Suppressor macrophage (primary cell): Measurements from ENCODE around the gene CDC25C.

Experiments used
- DNase-seq, 4 experiments: peaks; one replicate each; pipeline ENCODE4 v3.0.0-alpha.2; 2020 to 2022
- total RNA-seq, 17 experiments: gene quantifications; one replicate each; lab custom pipeline; 2026; ENCODE audit warnings: mixed read lengths in 6 of 17, inconsistent platforms in 3 of 17; lab: John Stamatoyannopoulos, UW

CDC25C gene
- total RNA-seq = 0.79 to 6.9 (median 2.7) reads per million in 17 experiments

DNA sequence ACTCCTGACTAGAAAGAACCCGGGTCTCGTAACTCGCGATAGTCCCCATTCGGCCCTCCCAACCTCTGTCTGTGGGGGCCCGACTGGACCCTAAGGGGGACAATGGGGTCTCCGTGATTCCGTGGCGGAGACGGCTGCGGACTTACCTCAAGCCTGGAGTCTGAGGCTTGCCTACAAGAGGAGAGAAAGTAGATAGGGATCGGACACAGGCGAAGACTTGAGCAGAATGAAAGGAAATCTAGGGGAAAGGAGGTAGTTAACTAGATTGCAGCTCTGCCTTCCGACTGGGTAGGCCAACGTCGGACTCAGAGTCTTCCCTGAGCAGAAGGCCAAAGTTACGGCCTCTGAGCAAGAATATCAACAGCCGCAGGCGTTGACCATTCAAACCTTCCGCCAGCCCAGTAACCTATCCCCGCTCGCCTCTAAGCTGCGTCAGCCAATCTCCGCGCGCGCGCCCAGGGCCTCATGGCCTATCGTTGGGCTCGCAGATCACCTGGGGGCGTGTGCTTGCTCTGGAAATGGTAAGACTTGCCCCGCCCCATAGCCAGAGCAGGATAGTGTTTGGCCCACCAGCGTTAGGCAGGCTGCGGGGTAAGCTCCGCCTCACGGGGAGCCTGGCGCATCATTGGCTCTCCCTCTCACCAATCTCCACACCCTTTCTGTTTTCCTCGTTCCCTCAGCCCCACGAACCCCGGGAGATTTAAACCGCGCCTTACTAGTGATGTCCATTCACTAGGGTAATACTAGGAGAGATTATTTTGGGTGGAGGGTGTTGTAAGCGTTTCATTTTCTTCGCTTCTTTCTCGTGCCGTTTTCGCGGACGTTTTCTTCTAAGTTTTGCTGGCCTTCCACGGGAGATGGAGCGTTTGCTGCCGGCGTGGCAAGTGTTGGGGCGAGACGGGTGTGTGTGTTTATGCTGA, at the start of gene CDC25C:
TSS of gene CDC25C (minus strand) at position 356 of the 920 bp plus-strand sequence. CDS start 624 bp downstream, outside the sequence.
- DNase-seq = peak; percentile 99

DNA sequence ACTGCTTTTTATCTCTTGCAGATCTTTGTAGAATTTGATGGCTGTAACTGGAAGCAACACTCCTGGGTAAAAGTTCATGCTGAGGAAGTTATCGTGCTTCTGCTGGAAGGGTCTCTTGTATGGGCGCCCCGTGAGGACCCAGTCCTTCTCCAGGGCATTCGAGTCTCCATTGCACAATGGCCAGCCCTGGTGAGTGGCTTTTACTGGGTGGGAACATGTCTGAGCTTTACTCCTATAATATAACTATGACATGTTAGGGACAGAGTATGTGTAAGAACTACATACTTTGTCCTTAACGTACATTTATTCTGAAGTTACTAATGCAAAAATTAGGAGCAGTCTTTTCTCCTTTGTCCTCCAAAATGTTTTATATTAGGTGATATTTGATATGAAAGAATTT, 41.0 kb upstream of the CDC25C start:
- DNase-seq = no peak

DNA sequence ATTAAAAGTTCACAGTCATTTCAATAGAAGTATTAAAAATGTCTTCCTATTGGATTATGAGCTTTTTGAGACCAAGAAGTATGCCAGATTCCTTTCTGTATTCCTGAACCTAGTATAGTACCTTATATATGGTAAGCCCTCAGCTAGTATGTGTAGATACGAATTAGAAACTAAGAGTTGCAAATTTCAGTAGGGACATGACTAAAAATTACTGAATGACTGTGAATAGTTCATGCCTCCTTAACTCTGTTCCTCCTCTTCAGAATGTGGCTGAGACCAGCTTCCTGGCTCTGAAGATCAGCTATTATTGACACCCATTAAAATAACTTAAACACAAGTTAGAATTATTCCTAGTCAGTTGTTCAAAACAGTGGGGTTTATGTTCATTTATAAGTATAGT, 40.6 kb upstream of the CDC25C start:
- DNase-seq = no peak

DNA sequence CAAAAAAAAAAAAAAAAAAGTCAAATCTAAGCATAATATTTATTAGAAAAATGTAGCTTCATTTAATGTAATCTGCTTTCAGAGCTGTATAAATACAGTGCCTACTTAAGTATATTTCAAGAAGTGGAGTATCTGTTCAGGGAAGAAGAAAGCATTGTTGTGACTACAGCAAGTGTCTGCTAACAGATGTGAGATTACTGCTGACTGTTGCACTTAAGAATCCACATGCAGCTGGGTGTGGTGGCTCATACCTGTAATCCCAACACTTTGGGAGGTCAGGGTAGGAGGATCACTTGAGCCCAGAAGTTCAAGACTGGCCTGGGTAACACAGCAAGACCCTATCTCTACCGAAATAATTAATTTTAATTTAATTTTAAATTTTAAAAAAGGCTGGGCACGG, 39.9 kb upstream of the CDC25C start:
- DNase-seq = no peak

DNA sequence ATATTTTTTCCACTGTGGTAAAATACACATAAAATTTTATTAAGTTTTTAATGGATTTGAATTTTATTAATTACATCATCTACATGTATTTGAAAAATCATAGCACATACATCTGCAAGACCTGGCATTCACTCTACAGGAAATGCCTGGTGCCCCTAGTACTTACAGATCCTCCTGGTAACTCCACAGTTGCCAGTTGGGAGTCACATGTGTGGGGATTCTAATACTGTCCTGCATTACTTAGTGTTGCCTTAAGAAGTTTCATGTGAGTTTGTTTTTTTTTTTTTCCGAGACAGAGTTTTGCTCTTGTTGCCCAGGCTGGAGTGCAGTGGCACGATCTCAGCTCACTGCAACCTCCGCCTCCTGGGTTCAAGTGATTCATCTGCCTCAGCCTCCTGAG, 38.9 kb upstream of the CDC25C start:
- DNase-seq = peak; percentile 49 to 68 (median 58)

DNA sequence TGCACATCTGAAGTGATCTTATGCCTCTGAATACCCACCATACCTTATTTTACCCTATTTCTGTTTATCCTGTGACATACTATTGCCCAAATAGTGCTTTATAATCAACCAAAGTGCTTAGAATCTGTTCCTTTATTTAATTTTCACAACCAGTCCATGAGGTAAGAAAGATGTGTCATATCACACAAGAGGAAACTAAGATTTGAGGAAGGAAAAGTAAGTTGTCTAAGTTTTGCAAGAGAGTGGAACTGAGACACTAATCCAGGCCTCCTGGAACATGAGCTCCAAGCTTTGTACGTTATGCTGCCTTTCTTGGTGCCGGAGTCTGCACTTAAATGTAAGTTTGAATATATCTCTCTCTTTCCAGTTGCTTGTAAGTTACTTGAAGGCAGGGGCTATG, 38.1 kb upstream of the CDC25C start:
- peak; percentile 64 to 92 (median 80) for DNase-seq

DNA sequence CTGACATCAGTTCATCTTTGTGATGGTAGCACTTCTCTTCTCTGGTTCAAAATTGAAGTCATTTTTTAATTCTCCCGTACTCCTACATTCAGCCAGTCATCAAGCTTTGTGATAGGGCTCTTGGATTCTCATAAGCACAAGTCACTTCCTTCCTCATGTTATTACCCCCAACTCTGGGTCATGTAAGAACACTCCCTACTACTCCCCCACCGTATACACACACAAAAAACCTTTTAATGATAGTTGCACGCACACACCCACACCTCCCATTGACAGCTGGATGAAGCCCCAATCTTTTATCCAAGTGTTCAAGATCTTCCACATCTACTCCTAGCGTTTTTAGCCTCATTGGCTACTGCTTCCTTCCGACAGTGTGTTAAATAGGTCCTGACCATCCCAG, 37.7 kb upstream of the CDC25C start:
- DNase-seq = peak; percentile 54 to 87 (median 70)

DNA sequence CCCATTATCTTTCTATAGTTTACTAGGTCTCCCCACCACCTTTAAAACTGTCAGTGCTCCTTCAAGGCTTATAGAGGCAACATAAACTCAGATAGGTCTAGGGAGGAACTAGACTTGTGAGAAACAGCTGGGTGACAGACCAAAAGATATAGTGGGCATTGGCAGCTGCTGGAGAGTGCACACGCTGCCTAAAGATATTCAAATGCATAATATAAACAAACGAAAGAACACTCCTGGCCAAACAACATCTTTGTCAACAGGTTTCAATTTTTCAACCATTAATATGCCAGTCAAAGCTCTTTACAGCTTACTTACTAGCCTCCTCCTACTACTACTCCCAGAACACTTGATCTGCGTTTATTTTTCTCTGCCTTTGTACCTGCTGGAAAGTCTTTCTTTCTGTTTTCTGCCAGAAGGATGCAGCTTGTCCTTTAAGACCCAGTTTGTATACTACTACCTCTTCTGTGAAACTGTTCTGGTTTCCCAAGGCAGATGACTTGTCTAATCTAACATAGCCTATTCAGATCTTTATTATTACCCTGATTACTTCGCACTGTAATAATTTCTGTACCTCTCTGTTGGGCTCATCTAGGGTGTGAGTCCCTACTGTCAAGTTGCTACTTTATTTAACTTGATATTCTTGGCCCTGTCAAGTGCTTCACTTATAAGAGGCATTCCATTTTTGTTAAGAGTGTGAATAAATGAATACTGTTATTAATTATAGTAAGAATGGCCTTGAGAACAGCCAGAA, 35.2 kb upstream of the CDC25C start:
- no peak for DNase-seq

DNA sequence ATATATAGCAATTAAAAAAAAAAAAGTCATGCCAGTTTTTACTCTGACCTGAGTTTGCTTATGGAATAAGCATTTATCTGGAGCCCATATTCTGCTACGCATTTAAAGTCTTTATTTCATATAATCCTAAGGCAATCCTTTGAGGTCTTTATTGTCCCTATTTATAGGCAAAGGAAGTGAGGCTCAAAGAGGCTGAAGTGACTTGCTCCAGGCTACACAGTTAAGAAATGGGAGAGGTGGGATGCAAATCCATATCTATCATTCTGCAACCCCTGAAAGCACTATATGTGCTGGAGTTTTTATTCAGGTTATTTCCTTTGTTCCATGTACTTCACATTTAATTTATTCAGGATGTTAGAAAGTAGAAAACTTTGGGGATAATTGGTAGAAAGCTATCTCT, 33.0 kb upstream of the CDC25C start:
- DNase-seq = no peak

DNA sequence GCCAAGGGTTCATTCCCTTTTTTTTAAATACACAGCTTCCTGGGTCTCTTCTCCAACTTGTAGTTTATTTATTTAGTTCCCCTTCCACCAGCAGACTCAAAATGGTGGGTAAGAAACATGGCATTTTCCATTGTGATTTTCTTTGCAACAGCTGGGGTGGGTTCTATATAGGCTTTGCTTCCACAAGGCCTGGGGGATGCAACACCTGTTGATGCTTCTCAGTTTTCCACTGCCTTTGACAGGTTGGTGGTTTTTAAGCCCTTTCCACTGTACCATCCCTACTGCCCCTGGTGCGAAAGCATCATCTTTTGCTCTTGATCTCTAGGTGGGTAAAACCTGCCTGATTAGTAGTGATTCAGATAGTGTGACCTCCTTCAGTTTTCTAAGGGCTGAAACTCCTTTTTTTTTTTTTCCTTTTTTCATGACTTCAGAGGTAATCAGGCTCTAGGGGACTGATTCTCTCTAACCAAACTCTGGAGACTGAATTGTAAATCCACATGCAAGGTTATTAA, 29.4 kb upstream of the CDC25C start:
- DNase-seq = no peak

DNA sequence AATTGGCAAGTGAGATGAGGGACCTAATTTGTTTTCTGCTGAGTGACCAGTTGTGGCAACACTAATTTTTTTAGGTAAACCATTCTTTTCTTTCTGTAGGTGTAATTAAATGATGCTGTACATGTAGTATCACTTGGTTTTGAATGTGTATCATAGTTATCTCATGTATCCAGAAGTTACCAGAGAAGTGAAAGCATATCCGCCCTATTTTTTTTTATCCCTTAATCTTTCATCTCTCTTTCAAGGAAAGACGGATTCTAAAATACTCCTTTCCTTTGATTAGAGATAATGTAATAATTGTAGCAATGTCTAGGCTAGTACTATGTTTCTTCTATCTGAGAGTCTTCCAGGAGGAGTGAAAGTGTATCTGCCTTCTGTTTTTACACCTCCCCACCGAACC, 28.0 kb upstream of the CDC25C start:
- DNase-seq = no peak

DNA sequence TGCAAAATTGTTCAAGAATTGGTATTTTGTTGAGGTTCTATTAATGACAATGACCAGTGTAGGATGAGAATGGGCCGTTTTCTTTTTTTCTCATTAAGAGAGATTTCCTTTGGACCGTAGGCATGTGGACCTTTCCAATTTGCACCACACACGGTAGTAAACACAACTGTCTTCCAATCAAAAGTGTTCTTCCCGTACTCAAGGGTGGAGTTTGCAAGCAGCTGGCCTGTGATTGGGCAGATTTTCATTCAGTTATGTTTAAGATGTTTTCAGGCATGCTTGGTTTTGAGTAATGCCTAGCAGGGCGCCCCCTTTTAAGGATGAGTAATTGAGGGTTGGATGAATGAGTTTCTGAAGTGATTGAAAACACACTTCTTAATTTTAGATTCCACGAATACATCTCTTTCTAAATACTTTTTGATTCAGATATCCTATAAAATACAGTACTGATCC, 23.3 kb upstream of the CDC25C start:
- peak; percentile 56 to 77 (median 62) for DNase-seq

DNA sequence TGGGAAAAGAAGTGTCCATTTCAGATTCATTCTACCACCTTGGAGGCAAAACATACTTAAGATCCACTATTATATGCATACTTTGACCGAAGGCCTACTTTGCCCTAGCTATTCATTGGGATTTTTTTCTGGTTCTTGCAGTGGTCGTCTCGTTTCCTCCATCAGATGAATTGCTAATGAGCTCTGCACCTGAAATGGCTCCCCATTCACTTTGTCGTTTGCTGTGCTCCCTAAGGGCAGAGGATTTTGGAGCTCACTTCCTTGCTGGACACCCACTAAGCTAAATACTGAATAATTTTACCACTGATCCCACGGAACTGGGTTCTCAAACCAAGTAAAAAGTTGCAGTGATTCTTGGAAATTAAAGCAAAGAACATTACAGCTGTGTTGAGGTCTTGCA, 22.8 kb upstream of the CDC25C start:
- peak in 1 of 4 experiments; percentile 17 for DNase-seq

DNA sequence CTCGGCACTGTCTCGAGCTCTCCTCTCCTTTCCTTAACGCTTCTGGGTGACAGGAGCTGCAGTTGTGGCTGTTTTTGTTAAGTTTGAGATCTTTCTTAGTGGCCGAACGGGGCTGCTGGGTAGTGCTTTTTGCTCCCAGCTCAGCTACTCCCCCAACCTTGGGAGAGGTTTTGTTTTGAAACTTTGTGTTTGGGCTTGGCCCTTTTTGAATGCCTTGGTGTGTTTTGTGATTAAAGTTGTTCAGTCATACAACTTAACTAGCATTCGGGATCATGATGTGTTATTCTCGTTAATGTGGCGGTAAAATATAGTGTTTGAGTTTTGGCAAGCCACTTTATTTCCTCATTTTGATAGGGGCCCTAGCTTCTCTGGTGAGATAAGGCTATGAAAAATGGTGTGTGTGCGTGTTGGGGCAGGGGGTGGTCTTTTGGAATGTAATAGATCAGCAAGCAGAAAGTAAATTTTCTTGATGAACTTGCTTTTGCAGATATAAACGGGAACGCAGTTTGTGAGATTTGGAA, 22.0 kb upstream of the CDC25C start:
- peak in 2 of 4 experiments; percentile 36 to 48 for DNase-seq

DNA sequence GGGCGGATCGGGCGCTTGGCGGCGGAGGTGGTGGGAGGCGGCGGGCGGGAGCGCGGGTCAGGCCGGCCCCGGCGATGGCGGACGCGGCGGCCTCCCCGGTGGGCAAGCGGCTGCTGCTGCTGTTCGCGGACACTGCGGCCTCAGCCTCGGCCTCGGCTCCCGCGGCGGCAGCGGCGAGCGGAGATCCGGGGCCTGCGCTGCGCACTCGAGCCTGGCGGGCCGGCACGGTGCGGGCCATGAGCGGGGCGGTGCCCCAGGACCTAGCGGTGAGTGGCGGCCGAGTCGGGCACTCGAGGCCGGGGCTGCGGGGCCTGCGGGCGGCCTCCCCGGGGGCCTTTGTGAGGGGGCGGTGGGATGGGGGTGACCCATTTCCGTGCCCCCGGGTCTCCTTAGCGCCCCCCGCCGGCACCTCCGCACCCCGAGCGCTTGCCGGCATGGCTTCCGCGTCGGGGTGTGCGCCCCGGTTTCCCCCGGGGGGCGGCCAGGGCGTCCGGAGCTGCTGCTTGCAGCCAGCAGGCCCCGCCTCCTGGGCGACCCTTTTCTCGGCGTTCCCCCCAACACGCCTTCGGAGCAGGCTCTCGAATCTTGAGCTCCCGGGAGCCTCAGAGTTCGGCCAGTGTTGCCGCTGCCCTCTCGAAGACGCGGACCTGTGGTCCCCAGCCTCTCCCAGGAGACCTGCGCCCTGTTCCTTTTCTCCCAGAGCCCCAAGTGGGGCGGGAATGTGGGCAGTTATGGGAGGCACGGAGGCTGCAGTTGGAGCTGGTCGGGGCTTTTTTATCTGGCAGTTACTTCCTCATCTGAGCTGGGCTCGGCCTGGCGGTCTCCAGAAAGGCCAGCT, 21.3 kb upstream of the CDC25C start:
- peak; percentile 90 to 93 (median 92) for DNase-seq

DNA sequence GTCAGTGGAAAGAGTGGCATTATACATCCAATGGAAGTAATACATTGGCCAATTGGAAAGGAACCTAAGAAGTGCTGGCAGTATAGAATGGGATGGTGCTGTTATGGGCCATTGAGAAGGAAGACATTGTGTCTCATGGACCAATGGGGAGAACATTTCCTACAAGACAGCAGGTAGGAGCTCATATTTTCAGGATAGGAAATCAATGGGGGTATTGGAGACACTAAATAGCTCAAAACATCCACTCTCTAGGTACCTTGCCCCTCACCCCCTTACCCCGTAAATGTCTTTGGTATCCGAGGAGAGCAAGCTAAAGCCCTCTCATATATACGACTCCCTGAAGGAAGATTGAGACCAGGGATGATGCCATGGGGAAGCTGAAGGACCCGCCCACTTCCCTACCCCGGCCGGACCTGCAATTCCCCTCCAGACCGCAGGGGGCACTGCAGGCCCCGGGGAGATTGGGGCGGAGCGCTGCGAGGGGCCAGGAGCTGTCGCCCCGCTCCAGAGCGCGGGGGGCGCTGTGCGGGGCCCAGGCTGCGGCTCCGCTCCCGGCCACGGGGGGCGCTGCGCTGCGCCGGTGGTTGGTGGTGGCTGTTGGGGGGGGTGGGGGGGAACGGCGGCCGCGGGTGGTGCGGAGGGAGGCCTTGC, 20.6 kb upstream of the CDC25C start, which contains the start of gene KDM3B:
TSS of gene KDM3B (plus strand) at position 615 of the 651 bp plus-strand sequence. CDS start 111 bp downstream, outside the sequence.
- DNase-seq = peak; percentile 93 to 98 (median 95)

DNA sequence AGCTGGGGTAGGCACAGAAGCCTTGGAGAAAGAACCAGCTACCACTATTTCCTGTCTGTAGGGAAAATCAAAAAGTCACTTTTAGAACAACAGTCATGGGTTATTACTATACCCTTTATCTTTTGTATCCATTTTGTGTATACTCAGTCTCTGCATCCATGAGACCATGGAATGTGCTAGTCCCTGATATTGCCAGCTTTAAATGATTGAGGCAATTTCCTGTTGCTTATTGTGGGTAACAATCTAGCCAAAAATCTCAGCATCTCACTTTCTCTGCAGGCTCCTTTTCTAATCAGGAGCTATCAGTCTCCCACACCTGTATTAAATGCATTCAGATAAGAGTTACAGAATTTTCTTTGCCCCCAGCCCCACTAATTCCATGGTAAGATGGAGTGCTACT, 19.9 kb upstream of the CDC25C start:
- no peak for DNase-seq

DNA sequence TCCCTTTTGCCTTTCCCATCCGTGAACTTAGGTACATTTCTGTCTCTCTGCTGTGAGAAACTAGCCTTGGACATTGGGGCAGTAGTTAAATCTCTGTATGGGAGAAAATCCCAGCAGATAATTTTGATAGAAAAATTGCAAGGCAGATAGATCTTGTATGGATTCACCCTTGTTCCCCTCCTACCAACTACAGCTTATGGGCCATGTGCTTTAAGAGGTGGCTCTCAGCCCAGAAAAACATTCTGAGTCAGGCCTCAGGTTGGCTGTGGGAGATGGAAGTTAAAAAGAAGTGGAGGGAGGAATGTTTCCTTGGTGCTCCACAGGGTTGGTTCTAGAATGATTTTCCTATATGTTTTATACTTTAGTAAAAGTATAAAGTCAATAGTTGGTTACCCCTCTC, 19.5 kb upstream of the CDC25C start:
- no peak for DNase-seq

DNA sequence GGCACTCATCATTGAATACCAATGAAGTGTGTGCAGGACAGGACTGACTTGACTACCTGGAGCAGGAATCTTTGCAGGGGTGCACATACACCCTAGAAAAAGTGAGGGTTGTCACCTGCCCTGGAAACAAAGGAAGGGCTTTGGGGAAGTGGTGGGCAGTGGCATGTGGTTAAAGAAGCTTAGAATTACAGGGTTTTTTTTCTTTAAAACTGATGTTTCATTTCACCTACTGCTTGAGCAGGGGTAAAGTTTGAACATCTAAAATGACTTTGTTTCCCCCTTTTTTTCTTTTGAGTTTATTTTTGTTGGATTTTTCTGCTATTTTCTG, 18.9 kb upstream of the CDC25C start:
- no peak for DNase-seq

DNA sequence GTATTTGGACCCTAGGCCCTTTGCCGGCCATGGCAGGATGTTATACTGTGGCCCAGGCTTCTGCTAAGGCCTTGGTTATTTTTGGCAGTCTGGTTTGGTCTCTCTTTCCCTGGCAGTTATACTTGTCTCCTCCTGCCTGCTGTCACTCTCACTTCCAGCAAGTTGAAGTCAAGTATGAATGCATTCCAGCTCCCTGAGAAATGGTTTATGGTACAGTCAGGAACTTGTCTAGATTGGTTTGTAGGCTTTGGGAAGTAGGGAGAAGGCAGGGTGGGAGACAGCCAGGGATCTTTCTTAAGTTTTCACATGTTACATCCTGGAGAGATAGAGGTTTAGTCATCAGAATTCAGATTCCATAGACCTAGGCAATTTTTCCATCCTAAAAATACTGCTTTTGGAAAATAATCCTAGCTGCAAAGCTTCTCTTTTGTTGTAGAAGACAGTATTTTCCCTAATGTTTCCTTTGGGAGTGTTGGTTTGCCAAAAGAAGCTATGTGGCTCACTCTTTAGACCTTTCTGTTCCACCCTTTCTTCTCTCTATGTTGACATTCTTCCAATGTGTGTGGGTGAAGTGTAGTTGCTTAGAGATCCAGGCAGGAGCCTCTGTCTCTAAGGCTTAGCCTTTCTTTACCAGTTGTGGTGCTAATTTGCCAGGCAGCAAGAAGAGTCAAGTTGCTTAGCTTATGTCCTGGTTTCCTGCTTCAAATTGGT, 18.4 kb upstream of the CDC25C start:
- DNase-seq = no peak

DNA sequence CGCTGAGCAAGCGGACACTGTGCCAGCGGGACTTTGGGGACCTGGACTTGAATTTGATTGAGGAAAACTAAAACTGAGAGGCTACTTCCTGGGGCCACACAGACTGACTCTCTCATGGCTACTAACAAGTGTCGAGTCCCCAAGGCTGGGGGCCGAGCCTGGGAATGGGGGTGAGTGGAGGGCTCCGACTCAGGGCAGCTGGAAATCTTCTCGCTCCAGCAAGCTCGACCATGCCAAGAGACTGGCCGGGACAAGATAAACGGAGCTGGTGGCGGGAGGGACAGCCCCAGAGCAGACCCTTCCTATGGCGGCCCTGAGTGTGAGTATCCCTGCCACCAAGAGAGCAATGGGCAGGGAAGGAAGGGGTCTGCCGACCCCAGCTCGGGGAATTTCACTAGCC, 15.3 kb upstream of the CDC25C start:
- DNase-seq = no peak
